ENCODE results near the gene ALB. TPM values are rescaled to one million over a fixed set of nuclear protein-coding genes. Genes with fewer than 3 reads are reported as not detected.

ALB gene
- total and polyA plus RNA-seq, 2 donors (not counting 1 experiment from before 2014, with no cell fraction given), result 0.24 TPM; not detected in 1

DNA sequence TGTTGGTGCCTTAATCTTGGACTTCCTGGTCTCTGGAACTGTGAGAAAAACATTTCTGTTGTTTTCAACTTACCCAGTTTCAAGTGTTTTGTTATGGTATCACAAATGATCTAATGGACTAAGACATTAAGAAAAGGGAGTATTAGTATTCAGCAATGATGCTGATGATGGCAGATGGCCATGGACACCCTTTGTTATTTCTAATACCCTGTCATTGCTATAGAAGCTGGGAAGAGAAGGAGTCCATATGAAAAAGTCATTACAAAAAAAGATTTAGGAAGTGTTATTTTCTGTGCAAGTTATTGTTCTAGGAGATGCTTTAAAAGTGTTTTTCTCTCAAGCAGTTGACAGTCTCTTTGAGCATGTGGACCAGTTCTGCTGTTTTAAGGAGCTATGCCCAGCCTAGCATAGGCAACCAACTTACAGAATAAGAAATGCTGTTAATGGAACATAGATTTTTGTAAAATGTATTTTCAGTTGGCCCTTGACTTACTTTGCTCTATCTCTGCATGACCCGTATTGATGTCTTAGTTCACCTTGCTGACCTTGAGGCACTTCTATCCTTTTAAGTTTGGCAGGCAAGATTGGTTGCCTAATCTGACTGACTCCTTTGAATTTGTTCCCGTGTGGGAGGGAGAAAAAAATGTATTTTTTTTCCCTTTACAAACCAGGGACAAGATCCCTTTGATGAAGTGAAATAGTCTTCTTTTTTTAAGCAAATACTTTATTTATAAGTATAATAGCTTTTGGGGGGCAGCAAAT lies 25.9 kb downstream of the ALB start:
- no peak overlapping the region for H3K4me3 Mint-ChIP-seq
- DNase-seq (no peak), ATAC-seq (ENCODE audit: low read depth) (no peak)
- no peak overlapping the region for H3K9ac ChIP-seq (ENCODE audit: low read length)
- intact Hi-C loops (cut with micrococcal nuclease), result no loop called here
- no peaks in the 10 kb centered on the region for H3K36me3 ChIP-seq (replicated peaks in 1 of 2; ENCODE audit: control extremely low read depth in 1 of 2, control insufficient read depth in 1 of 2, extremely low read depth in 1 of 2, insufficient read depth in 2 of 2, low read length in 1 of 2)
- TF ChIP-seq, protein P1, sequence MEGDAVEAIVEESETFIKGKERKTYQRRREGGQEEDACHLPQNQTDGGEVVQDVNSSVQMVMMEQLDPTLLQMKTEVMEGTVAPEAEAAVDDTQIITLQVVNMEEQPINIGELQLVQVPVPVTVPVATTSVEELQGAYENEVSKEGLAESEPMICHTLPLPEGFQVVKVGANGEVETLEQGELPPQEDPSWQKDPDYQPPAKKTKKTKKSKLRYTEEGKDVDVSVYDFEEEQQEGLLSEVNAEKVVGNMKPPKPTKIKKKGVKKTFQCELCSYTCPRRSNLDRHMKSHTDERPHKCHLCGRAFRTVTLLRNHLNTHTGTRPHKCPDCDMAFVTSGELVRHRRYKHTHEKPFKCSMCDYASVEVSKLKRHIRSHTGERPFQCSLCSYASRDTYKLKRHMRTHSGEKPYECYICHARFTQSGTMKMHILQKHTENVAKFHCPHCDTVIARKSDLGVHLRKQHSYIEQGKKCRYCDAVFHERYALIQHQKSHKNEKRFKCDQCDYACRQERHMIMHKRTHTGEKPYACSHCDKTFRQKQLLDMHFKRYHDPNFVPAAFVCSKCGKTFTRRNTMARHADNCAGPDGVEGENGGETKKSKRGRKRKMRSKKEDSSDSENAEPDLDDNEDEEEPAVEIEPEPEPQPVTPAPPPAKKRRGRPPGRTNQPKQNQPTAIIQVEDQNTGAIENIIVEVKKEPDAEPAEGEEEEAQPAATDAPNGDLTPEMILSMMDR (IDR thresholded peaks at IDR 0.05), result no peak
- no peak for TF ChIP-seq EZH2 (IDR thresholded peaks at IDR 0.05; ENCODE audit: borderline replicate concordance, insufficient read depth, low read depth, low read length, poor library complexity, severe bottlenecking)
- H3K27ac Mint-ChIP-seq, result no peak overlapping the region
- peaks cover 0 to 2% (median under 1%) of the 10 kb centered on the region in 4 experiments for H3K27me3 ChIP-seq (replicated peaks in 1 of 4; ENCODE audit: control extremely low read depth in 1 of 4, control insufficient read depth in 3 of 4, insufficient read depth in 4 of 4, low read length in 3 of 4)
- no CpG with 5 or more reads among the region's 2 CpGs for WGBS (ENCODE audit: insufficient coverage)
- H2AFZ ChIP-seq (ENCODE audit: insufficient read depth, low read depth, low read length, poor library complexity, severe bottlenecking), result no peak overlapping the region
- no peaks in the 10 kb centered on the region for H4K20me1 ChIP-seq (ENCODE audit: control insufficient read depth, insufficient read depth, low read length, poor library complexity, severe bottlenecking)
- H3K4me1 Mint-ChIP-seq, result no peaks in the 10 kb centered on the region
- peaks cover 9% of the 10 kb centered on the region for H3K27me3 Mint-ChIP-seq
- ChIA-PET POLR2A (no interaction called here), CTCF (interaction anchor here (0.9 kb wide), 1 partner anchor 16 kb away, joined by 3 read pairs; no protein-coding TSS in a partner anchor)
- no peak overlapping the region for H3K27ac ChIP-seq (ENCODE audit: low read length in 2 of 2)
- H3K9me3 Mint-ChIP-seq (ENCODE audit: insufficient read depth), result no peaks in the 10 kb centered on the region
- H3K4me1 ChIP-seq (ENCODE audit: control insufficient read depth in 2 of 2, insufficient read depth in 2 of 2, low read length in 2 of 2), result no peaks in the 10 kb centered on the region
- no peak overlapping the region for H3K4me2 ChIP-seq (replicated peaks; ENCODE audit: low read depth, low read length, poor library complexity, severe bottlenecking)
- H3K9me3 ChIP-seq (ENCODE audit: control extremely low read depth in 1 of 3, control insufficient read depth in 2 of 3, insufficient read depth in 1 of 3, low read length in 2 of 3), result no peaks in the 10 kb centered on the region
- H3K4me3 ChIP-seq (ENCODE audit: control extremely low read depth in 1 of 5, extremely low read depth in 1 of 5, insufficient read depth in 1 of 5, low read depth in 2 of 5, low read length in 4 of 5), result no peak overlapping the region
- H3K79me2 ChIP-seq (ENCODE audit: control insufficient read depth, insufficient read depth, low read length), result no peaks in the 10 kb centered on the region

DNA sequence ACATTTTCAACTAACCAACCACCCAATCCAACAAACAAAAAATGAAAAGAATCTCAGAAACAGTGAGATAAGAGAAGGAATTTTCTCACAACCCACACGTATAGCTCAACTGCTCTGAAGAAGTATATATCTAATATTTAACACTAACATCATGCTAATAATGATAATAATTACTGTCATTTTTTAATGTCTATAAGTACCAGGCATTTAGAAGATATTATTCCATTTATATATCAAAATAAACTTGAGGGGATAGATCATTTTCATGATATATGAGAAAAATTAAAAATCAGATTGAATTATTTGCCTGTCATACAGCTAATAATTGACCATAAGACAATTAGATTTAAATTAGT lies 27.7 kb downstream of the ALB start:
- peaks cover 0 to 4% (median 2%) of the 10 kb centered on the region in 4 experiments for H3K27me3 ChIP-seq (replicated peaks in 1 of 4; ENCODE audit: control extremely low read depth in 1 of 4, control insufficient read depth in 3 of 4, insufficient read depth in 4 of 4, low read length in 3 of 4)
- no peak overlapping the region for H2AFZ ChIP-seq (ENCODE audit: insufficient read depth, low read depth, low read length, poor library complexity, severe bottlenecking)
- H3K27me3 Mint-ChIP-seq, result peaks cover 3% of the 10 kb centered on the region
- no peaks in the 10 kb centered on the region for H3K36me3 ChIP-seq (replicated peaks in 1 of 2; ENCODE audit: control extremely low read depth in 1 of 2, control insufficient read depth in 1 of 2, extremely low read depth in 1 of 2, insufficient read depth in 2 of 2, low read length in 1 of 2)
- ATAC-seq (ENCODE audit: low read depth), result no peak
- no peak overlapping the region for H3K27ac ChIP-seq (ENCODE audit: low read length in 2 of 2)
- no peaks in the 10 kb centered on the region for H3K4me1 ChIP-seq (ENCODE audit: control insufficient read depth in 2 of 2, insufficient read depth in 2 of 2, low read length in 2 of 2)
- CTCF ChIA-PET, result no interaction called here
- intact Hi-C loops (cut with micrococcal nuclease), result no loop called here
- H3K79me2 ChIP-seq (ENCODE audit: control insufficient read depth, insufficient read depth, low read length), result no peaks in the 10 kb centered on the region
- no peaks in the 10 kb centered on the region for H3K4me1 Mint-ChIP-seq
- H3K27ac Mint-ChIP-seq, result no peak overlapping the region
- H3K4me2 ChIP-seq (replicated peaks; ENCODE audit: low read depth, low read length, poor library complexity, severe bottlenecking), result no peak overlapping the region
- no peak overlapping the region for H3K4me3 ChIP-seq (ENCODE audit: control extremely low read depth in 1 of 5, extremely low read depth in 1 of 5, insufficient read depth in 1 of 5, low read depth in 2 of 5, low read length in 4 of 5)
- POLR2A ChIA-PET, result no interaction called here
- no peaks in the 10 kb centered on the region for H4K20me1 ChIP-seq (ENCODE audit: control insufficient read depth, insufficient read depth, low read length, poor library complexity, severe bottlenecking)
- H3K9ac ChIP-seq (ENCODE audit: low read length), result no peak overlapping the region
- TF ChIP-seq, protein P1 (IDR thresholded peaks at IDR 0.05), result no peak
- TF ChIP-seq EZH2 (IDR thresholded peaks at IDR 0.05; ENCODE audit: borderline replicate concordance, insufficient read depth, low read depth, low read length, poor library complexity, severe bottlenecking), result no peak
- H3K4me3 Mint-ChIP-seq, result no peak overlapping the region
- H3K9me3 Mint-ChIP-seq (ENCODE audit: insufficient read depth), result no peaks in the 10 kb centered on the region
- WGBS (ENCODE audit: insufficient coverage), result no CpG with 5 or more reads among the region's 1 CpG
- no peaks in the 10 kb centered on the region for H3K9me3 ChIP-seq (ENCODE audit: control extremely low read depth in 1 of 3, control insufficient read depth in 2 of 3, insufficient read depth in 1 of 3, low read length in 2 of 3)
- DNase-seq, result no peak
